Adrenal gland (tissue), 5 donors: ENCODE measurements around the gene PRPF18.

ENCODE experiments used
- POLR2A ChIP-seq, 2 donors: fragments of 450-650 bp; IDR thresholded peaks; one replicate each; pipeline ENCODE4 v1.6.1; 2017; ENCODE audit warnings: antibody characterized with exemption in 2 of 2, mild to moderate bottlenecking in 2 of 2, moderate library complexity in 1 of 2
- TF ChIP-seq, protein P1 (sequence below), 6 experiments: fragments of 450-650 bp in 4 of 6; fragments of 200-600 bp in 2 of 6; sonication (generic) in 1 of 6; IDR thresholded peaks; 1 replicate in 5 of 6; 2 replicates in 1 of 6; pipeline versions ENCODE4 v1.5.1 to v1.8.0; 2016 to 2021; ENCODE audit warnings: antibody characterized with exemption in 6 of 6, mild to moderate bottlenecking in 2 of 6, moderate library complexity in 1 of 6
- donor health status: DM: no; HTN: no; CAD: no.

DNA sequence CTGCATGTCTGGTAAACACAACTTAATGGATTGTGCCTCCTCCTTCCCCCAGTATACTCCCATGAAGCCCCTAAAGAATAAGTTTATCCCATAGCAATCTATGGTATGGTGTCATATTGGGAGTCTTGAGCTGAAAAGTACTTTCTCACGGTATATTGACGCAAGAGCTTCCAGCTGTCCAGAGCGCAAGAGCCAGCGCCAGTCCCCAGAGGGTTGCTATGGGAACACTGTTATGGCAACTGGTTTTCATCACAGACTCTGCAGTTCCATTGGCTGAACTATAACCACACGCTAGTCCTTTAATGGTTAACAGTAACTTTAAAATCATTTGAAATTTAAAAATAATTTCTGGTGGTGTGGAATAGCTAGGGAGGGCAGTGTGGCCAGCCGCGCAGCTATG, 46.9 kb downstream of the PRPF18 start:
- TF ChIP-seq, protein P1, sequence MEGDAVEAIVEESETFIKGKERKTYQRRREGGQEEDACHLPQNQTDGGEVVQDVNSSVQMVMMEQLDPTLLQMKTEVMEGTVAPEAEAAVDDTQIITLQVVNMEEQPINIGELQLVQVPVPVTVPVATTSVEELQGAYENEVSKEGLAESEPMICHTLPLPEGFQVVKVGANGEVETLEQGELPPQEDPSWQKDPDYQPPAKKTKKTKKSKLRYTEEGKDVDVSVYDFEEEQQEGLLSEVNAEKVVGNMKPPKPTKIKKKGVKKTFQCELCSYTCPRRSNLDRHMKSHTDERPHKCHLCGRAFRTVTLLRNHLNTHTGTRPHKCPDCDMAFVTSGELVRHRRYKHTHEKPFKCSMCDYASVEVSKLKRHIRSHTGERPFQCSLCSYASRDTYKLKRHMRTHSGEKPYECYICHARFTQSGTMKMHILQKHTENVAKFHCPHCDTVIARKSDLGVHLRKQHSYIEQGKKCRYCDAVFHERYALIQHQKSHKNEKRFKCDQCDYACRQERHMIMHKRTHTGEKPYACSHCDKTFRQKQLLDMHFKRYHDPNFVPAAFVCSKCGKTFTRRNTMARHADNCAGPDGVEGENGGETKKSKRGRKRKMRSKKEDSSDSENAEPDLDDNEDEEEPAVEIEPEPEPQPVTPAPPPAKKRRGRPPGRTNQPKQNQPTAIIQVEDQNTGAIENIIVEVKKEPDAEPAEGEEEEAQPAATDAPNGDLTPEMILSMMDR (IDR thresholded peaks at IDR 0.05), result no peak
- TF ChIP-seq POLR2A (IDR thresholded peaks at IDR 0.05), result no peak
